Ishikawa (cell line): Measurements from ENCODE around the gene PLXNA2.

Source experiments
- CEBPB ChIP-seq: IDR thresholded peaks from 2 replicates; pipeline ENCODE4 v1.6.1; 2012
- CREB1 ChIP-seq: IDR thresholded peaks from 2 replicates; pipeline ENCODE4 v1.6.1; 2012; ENCODE audit warnings: low read depth
- EGR1 ChIP-seq: IDR thresholded peaks from 2 replicates; pipeline ENCODE4 v1.6.1; 2012
- EP300 ChIP-seq: IDR thresholded peaks from 2 replicates; pipeline ENCODE4 v1.6.1; 2012; ENCODE audit warnings: borderline replicate concordance
- FOXM1 ChIP-seq: IDR thresholded peaks from 2 replicates; pipeline ENCODE4 v1.6.1; 2012; ENCODE audit warnings: low read depth, borderline replicate concordance
- NFIC ChIP-seq: IDR thresholded peaks from 2 replicates; pipeline ENCODE4 v1.6.1; 2012
- RAD21 ChIP-seq: IDR thresholded peaks from 2 replicates; pipeline ENCODE4 v1.6.1; 2012; ENCODE audit warnings: low read depth
- TAF1 ChIP-seq: IDR thresholded peaks from 2 replicates; pipeline ENCODE4 v1.6.1; 2012; ENCODE audit warnings: low read depth, mild to moderate bottlenecking
- TCF12 ChIP-seq: IDR thresholded peaks from 2 replicates; pipeline ENCODE4 v1.6.1; 2012; ENCODE audit warnings: low read depth
- TEAD4 ChIP-seq: IDR thresholded peaks from 2 replicates; pipeline ENCODE4 v1.6.1; 2012
- YY1 ChIP-seq: IDR thresholded peaks from 2 replicates; pipeline ENCODE4 v1.6.1; 2012; ENCODE audit warnings: low read depth
- ZBTB7A ChIP-seq: IDR thresholded peaks from 2 replicates; pipeline ENCODE4 v1.6.1; 2012; ENCODE audit warnings: low read depth
- TF ChIP-seq, protein P1 (sequence below): IDR thresholded peaks from 2 replicates; pipeline ENCODE4 v1.6.1; 2012; ENCODE audit warnings: low read depth, mild to moderate bottlenecking
- TF ChIP-seq, protein P2 (sequence below): IDR thresholded peaks from 2 replicates; pipeline ENCODE4 v1.6.1; 2012
- TF ChIP-seq, protein P3 (sequence below): IDR thresholded peaks from 2 replicates; pipeline ENCODE4 v1.6.1; 2012

The PLXNA2 gene

DNA sequence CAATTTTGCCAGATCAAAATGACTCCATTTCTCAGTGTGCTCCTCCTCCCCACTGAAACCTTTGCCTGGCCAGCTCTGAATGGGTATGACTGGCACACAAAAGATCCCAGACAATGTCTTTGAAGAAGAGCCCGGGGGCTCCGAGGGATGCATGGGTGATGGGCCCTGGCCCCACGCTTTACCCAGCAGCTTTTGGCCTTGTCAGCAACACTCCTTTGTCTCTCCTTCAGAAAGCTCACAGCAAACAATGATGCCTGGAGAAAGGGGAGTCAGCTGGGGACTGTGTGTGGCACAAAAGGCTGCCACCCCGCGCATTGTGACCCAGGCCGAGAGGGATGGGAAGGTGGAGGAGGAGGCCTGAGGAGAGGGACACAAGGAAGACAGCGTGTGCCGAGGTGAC, 45.9 kb downstream of the PLXNA2 start:
- no peak for TF ChIP-seq EP300
- TF ChIP-seq, protein P1, sequence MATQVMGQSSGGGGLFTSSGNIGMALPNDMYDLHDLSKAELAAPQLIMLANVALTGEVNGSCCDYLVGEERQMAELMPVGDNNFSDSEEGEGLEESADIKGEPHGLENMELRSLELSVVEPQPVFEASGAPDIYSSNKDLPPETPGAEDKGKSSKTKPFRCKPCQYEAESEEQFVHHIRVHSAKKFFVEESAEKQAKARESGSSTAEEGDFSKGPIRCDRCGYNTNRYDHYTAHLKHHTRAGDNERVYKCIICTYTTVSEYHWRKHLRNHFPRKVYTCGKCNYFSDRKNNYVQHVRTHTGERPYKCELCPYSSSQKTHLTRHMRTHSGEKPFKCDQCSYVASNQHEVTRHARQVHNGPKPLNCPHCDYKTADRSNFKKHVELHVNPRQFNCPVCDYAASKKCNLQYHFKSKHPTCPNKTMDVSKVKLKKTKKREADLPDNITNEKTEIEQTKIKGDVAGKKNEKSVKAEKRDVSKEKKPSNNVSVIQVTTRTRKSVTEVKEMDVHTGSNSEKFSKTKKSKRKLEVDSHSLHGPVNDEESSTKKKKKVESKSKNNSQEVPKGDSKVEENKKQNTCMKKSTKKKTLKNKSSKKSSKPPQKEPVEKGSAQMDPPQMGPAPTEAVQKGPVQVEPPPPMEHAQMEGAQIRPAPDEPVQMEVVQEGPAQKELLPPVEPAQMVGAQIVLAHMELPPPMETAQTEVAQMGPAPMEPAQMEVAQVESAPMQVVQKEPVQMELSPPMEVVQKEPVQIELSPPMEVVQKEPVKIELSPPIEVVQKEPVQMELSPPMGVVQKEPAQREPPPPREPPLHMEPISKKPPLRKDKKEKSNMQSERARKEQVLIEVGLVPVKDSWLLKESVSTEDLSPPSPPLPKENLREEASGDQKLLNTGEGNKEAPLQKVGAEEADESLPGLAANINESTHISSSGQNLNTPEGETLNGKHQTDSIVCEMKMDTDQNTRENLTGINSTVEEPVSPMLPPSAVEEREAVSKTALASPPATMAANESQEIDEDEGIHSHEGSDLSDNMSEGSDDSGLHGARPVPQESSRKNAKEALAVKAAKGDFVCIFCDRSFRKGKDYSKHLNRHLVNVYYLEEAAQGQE, result no peak
- TF ChIP-seq CEBPB, result no peak
- no peak for TF ChIP-seq TCF12
- no peak for TF ChIP-seq TAF1
- TF ChIP-seq RAD21, result no peak
- no peak for TF ChIP-seq ZBTB7A
- no peak for TF ChIP-seq YY1
- TF ChIP-seq FOXM1, result no peak
- no peak for TF ChIP-seq EGR1
- no peak for TF ChIP-seq CREB1
- no peak for TF ChIP-seq TEAD4
- TF ChIP-seq, protein P2, sequence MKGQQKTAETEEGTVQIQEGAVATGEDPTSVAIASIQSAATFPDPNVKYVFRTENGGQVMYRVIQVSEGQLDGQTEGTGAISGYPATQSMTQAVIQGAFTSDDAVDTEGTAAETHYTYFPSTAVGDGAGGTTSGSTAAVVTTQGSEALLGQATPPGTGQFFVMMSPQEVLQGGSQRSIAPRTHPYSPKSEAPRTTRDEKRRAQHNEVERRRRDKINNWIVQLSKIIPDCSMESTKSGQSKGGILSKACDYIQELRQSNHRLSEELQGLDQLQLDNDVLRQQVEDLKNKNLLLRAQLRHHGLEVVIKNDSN, result no peak
- TF ChIP-seq, protein P3, sequence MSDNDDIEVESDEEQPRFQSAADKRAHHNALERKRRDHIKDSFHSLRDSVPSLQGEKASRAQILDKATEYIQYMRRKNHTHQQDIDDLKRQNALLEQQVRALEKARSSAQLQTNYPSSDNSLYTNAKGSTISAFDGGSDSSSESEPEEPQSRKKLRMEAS, result no peak
- TF ChIP-seq NFIC, result no peak

DNA sequence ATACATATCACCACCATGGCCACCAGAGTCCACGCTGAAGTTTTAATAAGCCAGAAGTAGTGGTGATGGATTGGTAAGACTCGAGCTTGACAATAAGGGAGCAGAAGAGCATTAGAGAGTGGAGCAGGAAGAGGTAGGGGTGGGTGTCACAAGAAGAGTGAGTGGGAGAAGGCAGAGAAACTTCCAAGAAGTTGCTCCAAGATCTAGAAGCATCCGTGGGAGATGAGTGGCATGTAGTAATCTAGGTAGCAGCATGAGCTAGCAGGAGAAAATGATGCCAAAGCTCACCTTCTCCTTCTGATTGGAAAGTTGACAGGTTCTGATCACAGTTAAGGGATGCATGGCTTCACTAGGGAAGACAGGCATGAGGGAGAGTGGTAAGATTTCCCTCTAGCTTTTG, 49.2 kb downstream of the PLXNA2 start:
- TF ChIP-seq, protein P2, result no peak
- TF ChIP-seq TCF12 (no peak), RAD21 (no peak), TAF1 (no peak), ZBTB7A (no peak), NFIC (no peak), CEBPB (no peak)
- TF ChIP-seq, protein P1, result no peak

DNA sequence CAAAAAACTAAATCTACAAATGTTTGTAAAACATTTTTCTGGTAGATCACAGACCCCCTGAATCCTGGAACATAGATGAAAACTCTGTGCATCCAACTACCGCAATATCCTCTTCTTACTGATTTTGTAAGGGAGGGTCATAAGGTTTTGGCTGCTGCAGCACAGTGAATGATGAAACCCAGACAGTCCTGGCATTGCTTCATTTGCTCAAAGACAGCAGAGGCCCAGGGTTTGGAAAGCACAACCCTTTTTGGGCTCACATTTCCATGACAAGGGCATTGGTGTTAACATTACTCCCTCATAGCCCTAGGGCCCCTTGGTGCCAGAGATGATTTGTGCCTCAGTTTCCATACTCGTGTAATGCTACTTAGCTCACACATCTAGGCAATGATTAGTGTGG, 51.2 kb downstream of the PLXNA2 start:
- no peak for TF ChIP-seq NFIC
- TF ChIP-seq TAF1, result no peak
- TF ChIP-seq CEBPB, result no peak
- no peak for TF ChIP-seq TEAD4
- TF ChIP-seq, protein P1, result no peak

DNA sequence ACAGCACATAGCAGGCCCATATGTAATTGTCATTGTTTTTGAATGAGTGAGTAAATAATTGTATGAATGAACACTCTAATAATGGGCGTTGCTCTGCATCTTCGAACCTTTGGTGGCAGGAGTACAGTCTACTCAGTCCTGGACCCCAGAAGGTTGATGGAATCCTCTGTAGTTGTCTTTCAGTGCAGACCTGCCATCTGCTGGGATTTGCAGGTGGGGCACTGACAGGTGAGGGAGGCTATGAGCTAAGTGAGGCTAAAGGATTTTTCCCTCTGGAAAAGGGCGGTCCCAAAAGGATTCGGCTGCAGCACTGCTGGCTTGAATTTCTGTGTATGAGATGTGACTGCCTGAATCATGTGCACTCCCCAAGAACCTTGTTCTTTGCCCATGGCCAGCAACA, 53.4 kb downstream of the PLXNA2 start:
- TF ChIP-seq TAF1 (no peak), CREB1 (no peak), RAD21 (no peak), FOXM1 (no peak), EGR1 (no peak), TCF12 (no peak), TEAD4 (no peak), YY1 (no peak), CEBPB (no peak), EP300 (no peak), NFIC (no peak), ZBTB7A (no peak)
- TF ChIP-seq, protein P3, result no peak
- TF ChIP-seq, protein P1, result no peak
- TF ChIP-seq, protein P2, result no peak
